IPS-20b (cell line): ENCODE measurements around the gene RPTN.
"Not testable (repeated sequence)": the region's sequence is repeated elsewhere in the genome, so short reads cannot be mapped to it uniquely, and the experiment has no call there.

Source experiments
- H3K27ac ChIP-seq: one replicate; pipeline ENCODE4 v1.5.1; 2013; ENCODE audit warnings: low read length
- H3K27me3 ChIP-seq: 2 replicates; pipeline ENCODE4 v1.6.1; 2013; ENCODE audit warnings: mild to moderate bottlenecking, low read length, inconsistent platforms; ENCODE audit not compliant: insufficient read depth
- H3K36me3 ChIP-seq: 2 replicates; pipeline ENCODE4 v1.6.1; 2013; ENCODE audit warnings: low read depth, mild to moderate bottlenecking, inconsistent platforms, low read length, moderate library complexity; ENCODE audit not compliant: insufficient read depth
- H3K4me1 ChIP-seq: 2 replicates; pipeline ENCODE4 v1.6.1; 2013; ENCODE audit warnings: mild to moderate bottlenecking, control low read depth, inconsistent platforms, low read length, moderate library complexity; ENCODE audit not compliant: insufficient read depth
- H3K4me3 ChIP-seq: 2 replicates; pipeline ENCODE4 v1.5.1; 2013; ENCODE audit warnings: mild to moderate bottlenecking, low read length, inconsistent platforms
- H3K9ac ChIP-seq: 2 replicates; pipeline ENCODE4 v1.6.1; 2013; ENCODE audit warnings: low read depth, mild to moderate bottlenecking, inconsistent platforms, low read length, moderate library complexity
- H3K9me3 ChIP-seq: 2 replicates; pipeline ENCODE4 v1.6.1; 2013; ENCODE audit warnings: mild to moderate bottlenecking, low read depth, low read length, inconsistent platforms; ENCODE audit not compliant: insufficient read depth

RPTN gene

GRCh38 chr1:152160576-152160975 lies 1.5 kb upstream of the RPTN start:
- H3K36me3 ChIP-seq: no peaks in the 10 kb centered on the region
- H3K27me3 ChIP-seq: no peaks in the 10 kb centered on the region
- no peaks in the 10 kb centered on the region for H3K9me3 ChIP-seq
- no peaks in the 10 kb centered on the region for H3K4me1 ChIP-seq
- H3K27ac ChIP-seq: no peak overlapping the region
- H3K4me3 ChIP-seq: no peak overlapping the region
- H3K9ac ChIP-seq: no peak overlapping the region

- peaks cover 7% of the 10 kb centered on the region; the same call in 1 of the 2 replicates for H3K9me3 ChIP-seq
Observed at GRCh38 chr1:152153996-152154395, 5.0 kb downstream of the RPTN start.

GRCh38 chr1:152151646-152152045 lies 7.4 kb downstream of the RPTN start:
- Histone ChIP-seq H3K27ac (no peak overlapping the region), H3K27me3 (no peaks in the 10 kb centered on the region), H3K9ac (no peak overlapping the region), H3K4me1 (no peaks in the 10 kb centered on the region), H3K9me3 (peaks cover 26% of the 10 kb centered on the region), H3K36me3 (no peaks in the 10 kb centered on the region), H3K4me3 (no peak overlapping the region)

More at GRCh38 chr1:152153996-152154395, 5.0 kb downstream of the RPTN start:
- H3K27me3 ChIP-seq: no peaks in the 10 kb centered on the region
- H3K4me3 ChIP-seq: no peak overlapping the region
- no peak overlapping the region for H3K27ac ChIP-seq
- H3K36me3 ChIP-seq: no peaks in the 10 kb centered on the region
- no peaks in the 10 kb centered on the region for H3K4me1 ChIP-seq
- no peak overlapping the region for H3K9ac ChIP-seq

GRCh38 chr1:152148981-152149380 lies 10.0 kb downstream of the RPTN start:
- Histone ChIP-seq H3K27ac (no peak overlapping the region), H3K9ac (no peak overlapping the region), H3K27me3 (no peaks in the 10 kb centered on the region), H3K36me3 (no peaks in the 10 kb centered on the region), H3K4me3 (no peak overlapping the region), H3K4me1 (no peaks in the 10 kb centered on the region), H3K9me3 (peaks cover 35% of the 10 kb centered on the region)

- H3K27ac ChIP-seq: no peak overlapping the region
- no peaks in the 10 kb centered on the region for H3K36me3 ChIP-seq
- no peak overlapping the region for H3K9ac ChIP-seq
- H3K9me3 ChIP-seq: peaks cover 35% of the 10 kb centered on the region
- H3K27me3 ChIP-seq: no peaks in the 10 kb centered on the region
- H3K4me1 ChIP-seq: no peaks in the 10 kb centered on the region
- H3K4me3 ChIP-seq: no peak overlapping the region
Observed at GRCh38 chr1:152148051-152148450, 11.0 kb downstream of the RPTN start.

- peaks cover 30% of the 10 kb centered on the region for H3K9me3 ChIP-seq
- no peaks in the 10 kb centered on the region for H3K27me3 ChIP-seq
- no peak overlapping the region for H3K4me3 ChIP-seq
Observed at GRCh38 chr1:152145769-152146168, 13.3 kb downstream of the RPTN start.

GRCh38 chr1:152144674-152145183 lies 14.3 kb downstream of the RPTN start:
- H3K27ac ChIP-seq, H3K4me3 ChIP-seq: not testable (repeated sequence)
- peaks cover 28% of the 10 kb centered on the region for H3K9me3 ChIP-seq

More at GRCh38 chr1:152145769-152146168, 13.3 kb downstream of the RPTN start:
- Histone ChIP-seq H3K27ac (no peak overlapping the region), H3K36me3 (no peaks in the 10 kb centered on the region), H3K9ac (no peak overlapping the region), H3K4me1 (no peaks in the 10 kb centered on the region)

GRCh38 chr1:152143150-152143887 lies 15.7 kb downstream of the RPTN start:
- H3K9ac ChIP-seq: no peak overlapping the region
- no peak overlapping the region for H3K27ac ChIP-seq
- no peaks in the 10 kb centered on the region for H3K4me1 ChIP-seq
- H3K9me3 ChIP-seq: peaks cover 24% of the 10 kb centered on the region
- H3K27me3 ChIP-seq: no peaks in the 10 kb centered on the region
- no peaks in the 10 kb centered on the region for H3K36me3 ChIP-seq
- H3K4me3 ChIP-seq: no peak overlapping the region

More at GRCh38 chr1:152144674-152145183, 14.3 kb downstream of the RPTN start:
- not testable (repeated sequence) for H3K36me3 ChIP-seq, H3K27me3 ChIP-seq, H3K9ac ChIP-seq, H3K4me1 ChIP-seq

- Histone ChIP-seq H3K4me3 (no peak overlapping the region), H3K4me1 (no peaks in the 10 kb centered on the region), H3K9ac (no peak overlapping the region), H3K27me3 (no peaks in the 10 kb centered on the region), H3K9me3 (peaks cover 13% of the 10 kb centered on the region), H3K36me3 (no peaks in the 10 kb centered on the region), H3K27ac (no peak overlapping the region)
Observed at GRCh38 chr1:152141971-152142584, 16.9 kb downstream of the RPTN start.

GRCh38 chr1:152137215-152137614 lies 21.8 kb downstream of the RPTN start:
- Histone ChIP-seq H3K27me3 (no peaks in the 10 kb centered on the region; the same call in 1 of the 2 replicates), H3K9me3 (no peaks in the 10 kb centered on the region), H3K36me3 (no peaks in the 10 kb centered on the region), H3K4me1 (no peaks in the 10 kb centered on the region), H3K4me3 (no peak overlapping the region), H3K9ac (no peak overlapping the region), H3K27ac (no peak overlapping the region)

GRCh38 chr1:152130186-152130585 lies 28.8 kb downstream of the RPTN start:
- Histone ChIP-seq H3K4me3 (no peak overlapping the region), H3K9me3 (no peaks in the 10 kb centered on the region), H3K27me3 (no peaks in the 10 kb centered on the region), H3K36me3 (no peaks in the 10 kb centered on the region), H3K4me1 (no peaks in the 10 kb centered on the region), H3K27ac (no peak overlapping the region), H3K9ac (no peak overlapping the region)

- no peaks in the 10 kb centered on the region for H3K4me1 ChIP-seq
- no peak overlapping the region for H3K27ac ChIP-seq
- no peaks in the 10 kb centered on the region for H3K9me3 ChIP-seq
- no peaks in the 10 kb centered on the region for H3K36me3 ChIP-seq
- H3K27me3 ChIP-seq: no peaks in the 10 kb centered on the region
- H3K9ac ChIP-seq: no peak overlapping the region
- H3K4me3 ChIP-seq: no peak overlapping the region
Observed at GRCh38 chr1:152127673-152128072, 31.4 kb downstream of the RPTN start.
